ENCODE measurements around the gene SCT. TPM values are rescaled to one million over a fixed set of nuclear protein-coding genes. Genes with fewer than 3 reads are reported as not detected.
A peak's percentile ranks its signal among the peaks of the same experiment; 100 is the strongest.
"Not testable (repeated sequence)": the region's sequence is repeated elsewhere in the genome, so short reads cannot be mapped to it uniquely, and the experiment has no call there.

SCT gene
- total RNA-seq: 0.81 TPM

GRCh38 chr11:626475-627307 lies at the start of gene SCT:
Gene SCT, minus strand, starts transcription at chr11:627181. Its CDS starts 38 bp downstream, at chr11:627143.
- DNase-seq (ENCODE audit: low spot score) (peak; percentile 42), ATAC-seq (no peak)

- ATAC-seq (no peak), DNase-seq (ENCODE audit: low spot score) (no peak)
These were observed 47.4 kb upstream of the SCT start for GRCh38 chr11:674406-674805.

- DNase-seq (ENCODE audit: low spot score) (no peak), ATAC-seq (no peak)
These were observed 46.9 kb upstream of the SCT start for GRCh38 chr11:673866-674265.

- ATAC-seq (peak; percentile 36), DNase-seq (ENCODE audit: low spot score) (no peak)
These were observed 38.8 kb upstream of the SCT start for GRCh38 chr11:665704-666281.

GRCh38 chr11:665062-665703 lies 38.2 kb upstream of the SCT start:
- no peak for DNase-seq (ENCODE audit: low spot score)
- ATAC-seq: no peak

GRCh38 chr11:662689-663274 lies 35.8 kb upstream of the SCT start:
- ATAC-seq (peak; percentile 81), DNase-seq (ENCODE audit: low spot score) (peak; percentile 79)

- DNase-seq (ENCODE audit: low spot score): no peak
- no peak for ATAC-seq
These were observed 33.9 kb upstream of the SCT start for GRCh38 chr11:660681-661444.

GRCh38 chr11:660281-660680 lies 33.3 kb upstream of the SCT start:
- ATAC-seq: no peak
- DNase-seq (ENCODE audit: low spot score): no peak

- no peak for ATAC-seq
These were observed 32.6 kb upstream of the SCT start for GRCh38 chr11:659532-660085.

GRCh38 chr11:657691-658126 lies 30.7 kb upstream of the SCT start:
- DNase-seq (ENCODE audit: low spot score) (peak; percentile 83), ATAC-seq (peak; percentile 71)

More at GRCh38 chr11:659532-660085, 32.6 kb upstream of the SCT start:
- DNase-seq (ENCODE audit: low spot score): no peak

- no peak for DNase-seq (ENCODE audit: low spot score)
- no peak for ATAC-seq
These were observed 29.9 kb upstream of the SCT start for GRCh38 chr11:656866-657265.

GRCh38 chr11:656426-656825 lies 29.4 kb upstream of the SCT start:
- no peak for ATAC-seq
- no peak for DNase-seq (ENCODE audit: low spot score)

- ATAC-seq: peak; percentile 64
- DNase-seq (ENCODE audit: low spot score): peak; percentile 77
These were observed 28.2 kb upstream of the SCT start for GRCh38 chr11:655036-655726.

GRCh38 chr11:654444-654843 lies 27.5 kb upstream of the SCT start:
- ATAC-seq (peak; percentile 48), DNase-seq (ENCODE audit: low spot score) (peak; percentile 84)

- ATAC-seq: no peak
These were observed 26.9 kb upstream of the SCT start for GRCh38 chr11:653837-654236.

GRCh38 chr11:653136-653535 lies 26.2 kb upstream of the SCT start:
- DNase-seq (ENCODE audit: low spot score); ATAC-seq: not testable (repeated sequence)

More at GRCh38 chr11:653837-654236, 26.9 kb upstream of the SCT start:
- no peak for DNase-seq (ENCODE audit: low spot score)

GRCh38 chr11:650482-650881 lies 23.5 kb upstream of the SCT start:
- ATAC-seq: no peak

GRCh38 chr11:647672-648158 lies 20.7 kb upstream of the SCT start:
- ATAC-seq (peak; percentile 62), DNase-seq (ENCODE audit: low spot score) (peak; percentile 82)

More at GRCh38 chr11:650482-650881, 23.5 kb upstream of the SCT start:
- DNase-seq (ENCODE audit: low spot score): no peak

- ATAC-seq: no peak
- no peak for DNase-seq (ENCODE audit: low spot score)
These were observed 19.2 kb upstream of the SCT start for GRCh38 chr11:646214-646613.
